ENCODE results near the gene OLFML2B.
A peak's percentile ranks its signal among the peaks of the same experiment; 100 is the strongest.
"Not testable (repeated sequence)": the region's sequence is repeated elsewhere in the genome, so short reads cannot be mapped to it uniquely, and the experiment has no call there.

OLFML2B gene

GRCh38 chr1:162033428-162033827, 9.8 kb upstream of the OLFML2B start:
- DNase-seq, result no peak

DNA sequence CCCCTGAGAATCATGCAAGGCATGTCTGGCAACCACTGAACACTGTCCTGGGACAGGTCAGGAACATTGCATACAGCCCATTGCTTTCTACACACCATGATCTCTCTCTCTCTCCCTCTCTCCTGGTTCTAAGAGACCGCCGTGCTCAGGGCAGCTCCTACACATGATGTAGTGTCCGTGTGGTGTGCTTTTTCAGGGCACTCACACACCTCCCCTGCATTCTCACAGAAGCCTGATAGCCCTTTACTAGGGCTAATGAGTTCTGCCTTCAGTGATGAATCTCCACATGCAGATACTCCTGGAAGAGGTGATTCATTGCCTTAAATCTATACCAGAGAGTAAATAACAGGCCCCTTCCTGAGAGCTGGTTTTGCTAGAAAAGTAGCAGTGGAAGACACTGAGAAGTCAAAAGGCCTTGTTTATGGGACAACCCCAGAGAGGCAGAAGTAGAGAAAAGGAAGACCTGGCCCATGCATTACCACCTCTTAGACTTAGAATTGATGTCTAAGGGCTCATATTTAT, 7.2 kb upstream of the OLFML2B start:
- no peak for DNase-seq

- peak; percentile 67 for DNase-seq
These were observed 5.5 kb upstream of the OLFML2B start for GRCh38 chr1:162029157-162029556.

DNA sequence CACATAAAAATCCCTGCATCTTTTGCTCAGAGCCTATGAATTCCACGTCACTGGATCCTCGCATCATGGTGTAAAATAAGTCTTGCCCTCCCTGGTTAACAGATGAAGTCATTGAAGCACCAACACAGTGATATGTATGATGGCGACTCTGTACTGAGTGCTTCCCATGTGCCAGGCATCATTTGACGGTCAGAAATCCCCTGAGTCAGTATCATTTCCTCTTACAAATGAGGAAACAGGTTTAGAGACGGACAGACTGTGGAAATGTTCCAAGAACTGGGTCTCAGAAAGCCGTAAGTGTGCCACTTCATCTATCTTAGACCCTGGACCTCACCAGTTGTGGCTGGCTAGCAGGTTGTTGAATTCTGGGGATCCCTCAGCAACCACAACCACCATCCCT, 5.1 kb upstream of the OLFML2B start:
- peak; percentile 36 for DNase-seq

DNA sequence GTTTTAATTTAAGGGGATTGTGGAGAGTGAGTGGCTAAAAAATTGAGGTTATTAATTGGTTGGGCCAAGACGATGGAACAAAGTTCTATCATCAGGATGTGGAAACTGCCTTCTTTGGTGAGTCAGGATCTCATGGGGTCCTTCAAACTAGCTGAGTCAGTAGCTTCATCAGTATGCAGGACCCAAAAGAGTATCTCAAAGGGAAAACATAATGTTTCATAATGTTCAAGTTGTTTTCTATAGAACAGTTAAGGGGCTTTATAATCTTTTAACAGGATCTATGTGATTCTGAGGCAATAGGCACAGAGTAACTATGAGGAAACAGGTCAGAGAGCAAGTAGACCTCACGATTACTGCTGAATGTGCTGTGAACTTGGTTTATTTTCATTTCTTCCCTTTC, 3.2 kb upstream of the OLFML2B start:
- DNase-seq, result no peak

DNA sequence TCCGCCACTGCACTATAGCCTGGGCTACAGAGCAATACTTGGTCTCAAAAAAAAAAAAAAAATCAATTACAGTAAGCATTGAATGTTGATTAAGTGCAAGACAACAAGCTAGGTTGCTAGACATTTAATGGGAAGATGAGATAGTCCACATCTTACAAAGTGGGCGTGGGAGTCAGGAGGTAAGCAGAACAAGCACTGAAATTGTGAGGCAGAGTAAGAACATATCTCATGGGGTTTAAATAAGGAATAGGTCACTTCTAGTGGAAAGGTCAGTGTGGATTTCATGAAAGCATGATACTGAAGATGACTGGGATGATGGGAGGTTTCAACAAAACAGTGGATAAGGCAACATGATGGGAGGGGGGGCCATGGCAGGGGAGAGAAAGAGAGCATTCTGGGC, 1.9 kb upstream of the OLFML2B start:
- DNase-seq, result no peak

DNA sequence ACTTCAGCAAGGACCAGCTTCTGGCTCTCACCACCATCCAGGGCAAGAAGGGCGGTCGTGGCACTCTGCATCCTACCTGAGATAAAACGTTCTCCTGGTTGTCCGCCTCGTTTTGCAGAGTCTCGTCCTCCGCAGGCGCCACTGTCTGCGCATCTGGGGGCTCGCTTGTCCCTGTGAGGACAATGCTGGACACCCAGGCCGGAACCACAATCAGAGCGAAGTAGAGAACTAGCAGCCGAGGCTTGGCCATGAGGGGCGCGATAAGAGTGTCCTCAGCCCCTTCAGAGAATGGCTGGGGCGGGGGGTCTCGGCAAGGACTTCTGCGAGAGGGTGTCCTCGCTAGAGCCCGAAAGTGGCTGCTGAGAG, 505 bp downstream of the OLFML2B start:
- no peak for DNase-seq

DNA sequence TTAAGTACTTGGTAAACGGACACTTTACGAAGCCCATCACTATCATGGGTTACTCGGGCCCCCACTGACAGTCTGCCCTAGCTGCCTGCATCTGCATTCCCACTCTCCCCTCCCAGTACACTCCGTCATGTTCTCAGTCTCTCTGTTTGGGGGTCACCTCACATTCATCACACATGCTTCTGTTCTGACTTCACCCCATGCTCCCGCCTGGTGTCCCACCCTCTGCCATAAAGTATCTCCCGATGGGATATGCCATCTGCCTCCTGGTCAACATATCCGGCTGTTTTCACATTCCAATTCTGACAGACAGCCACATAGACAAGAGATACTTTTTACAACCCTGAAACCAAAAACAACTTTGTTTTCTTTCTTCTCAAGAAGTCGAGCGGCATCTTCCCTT, 1.0 kb downstream of the OLFML2B start:
- DNase-seq, result no peak

DNA sequence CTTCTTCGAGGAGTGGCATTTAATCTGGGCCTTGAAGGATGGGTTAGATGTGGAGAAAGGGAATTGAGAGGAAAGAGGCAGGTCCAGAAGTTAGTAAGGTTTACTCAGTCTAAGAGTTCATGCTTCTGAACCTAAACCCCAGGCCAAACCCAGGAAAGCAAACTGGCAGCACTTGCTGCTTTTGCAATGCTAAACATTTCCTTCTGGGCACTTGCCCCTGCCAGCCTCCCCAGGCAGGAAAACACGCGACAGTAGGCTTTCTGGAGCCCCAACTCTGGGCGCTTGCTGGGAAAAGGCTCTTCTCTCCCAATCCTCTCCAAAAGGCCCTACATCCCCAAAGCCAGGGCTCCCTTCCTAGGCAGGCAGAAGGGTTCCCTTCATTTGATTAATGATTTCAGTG, 2.5 kb downstream of the OLFML2B start:
- no peak for DNase-seq

- no peak for DNase-seq
These were observed 3.5 kb downstream of the OLFML2B start for GRCh38 chr1:162020150-162020549.

GRCh38 chr1:162019446-162019845, 4.2 kb downstream of the OLFML2B start:
- DNase-seq, result no peak

- DNase-seq, result peak; percentile 71
These were observed 4.7 kb downstream of the OLFML2B start for GRCh38 chr1:162019006-162019405.

DNA sequence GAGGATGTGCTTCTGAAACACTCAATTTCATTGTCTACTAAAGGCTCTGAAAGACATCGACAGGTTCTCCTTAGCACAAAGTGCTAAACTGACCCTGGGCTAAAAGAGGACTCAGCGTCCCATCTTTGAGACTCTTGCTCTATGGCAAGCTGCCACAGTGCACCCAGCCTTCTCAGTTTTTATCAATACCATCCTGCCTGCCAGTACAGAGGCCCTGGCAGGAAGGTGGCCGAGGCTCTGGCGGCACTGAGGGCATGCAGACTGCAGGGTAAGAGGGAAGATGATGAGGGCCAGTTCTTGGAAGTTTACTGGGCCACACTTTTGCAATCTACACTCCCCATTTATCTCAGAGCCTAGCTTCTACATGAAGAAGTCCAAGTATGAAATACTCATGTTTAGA, 5.3 kb downstream of the OLFML2B start:
- no peak for DNase-seq

GRCh38 chr1:162017791-162018190, 5.9 kb downstream of the OLFML2B start:
- DNase-seq, result not testable (repeated sequence)

DNA sequence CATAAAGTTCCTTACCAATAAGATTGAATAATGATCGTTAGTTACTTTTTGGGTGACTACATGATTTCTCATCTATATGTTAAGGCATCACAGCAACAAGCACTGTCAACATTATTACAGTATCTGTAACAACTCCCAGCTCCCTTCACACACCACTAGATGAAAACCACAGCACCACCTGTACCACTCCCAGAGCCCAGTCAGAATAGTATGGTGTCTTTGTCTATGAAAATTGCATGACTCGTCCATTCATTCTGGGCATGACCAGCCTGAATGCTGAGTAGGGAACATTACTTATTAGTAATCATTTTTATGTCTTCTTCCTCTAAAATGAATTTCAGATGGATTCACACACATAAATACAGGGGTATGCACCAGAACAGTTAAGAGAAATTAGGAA, 7.0 kb downstream of the OLFML2B start:
- no peak for DNase-seq

GRCh38 chr1:162015196-162015595, 8.5 kb downstream of the OLFML2B start:
- no peak for DNase-seq

- DNase-seq, result no peak
These were observed 9.5 kb downstream of the OLFML2B start for GRCh38 chr1:162014202-162014601.

DNA sequence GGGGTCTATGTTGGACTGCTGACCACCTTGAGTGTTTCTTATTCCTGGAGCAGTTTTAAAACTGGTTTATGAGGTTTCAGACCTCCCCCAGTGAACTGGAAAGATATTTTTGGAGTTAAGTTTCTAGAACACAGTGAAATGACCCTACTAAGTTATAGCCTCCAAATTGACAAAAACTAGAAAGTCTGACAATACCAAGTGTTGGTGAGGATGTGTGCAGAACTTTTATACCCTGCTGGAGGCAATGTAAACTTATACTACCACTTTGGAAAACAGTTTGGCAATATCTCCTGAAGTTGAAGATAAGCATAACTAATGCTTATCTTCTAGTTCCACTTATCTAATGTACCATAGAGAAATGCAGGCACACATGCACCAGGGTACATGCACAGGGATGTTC, 10.4 kb downstream of the OLFML2B start:
- DNase-seq, result no peak

- no peak for DNase-seq
These were observed 12.2 kb downstream of the OLFML2B start for GRCh38 chr1:162011337-162012012.

DNA sequence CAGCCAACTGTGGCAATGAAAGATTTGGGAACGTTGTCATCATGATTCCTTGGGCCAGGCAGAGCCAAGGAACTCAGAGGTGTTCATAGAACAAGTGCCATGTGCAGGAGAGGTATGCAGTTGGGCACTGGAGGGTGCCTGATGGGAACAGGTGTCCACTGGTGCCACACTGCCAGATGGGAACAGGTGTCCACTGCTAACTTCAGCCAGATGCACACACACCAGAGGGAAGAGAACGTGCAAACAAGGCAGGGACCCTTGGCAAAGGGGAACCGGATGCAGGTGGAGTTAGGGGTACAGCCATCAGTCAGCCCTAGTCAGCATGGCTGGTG, 13.5 kb downstream of the OLFML2B start:
- DNase-seq, result no peak

DNA sequence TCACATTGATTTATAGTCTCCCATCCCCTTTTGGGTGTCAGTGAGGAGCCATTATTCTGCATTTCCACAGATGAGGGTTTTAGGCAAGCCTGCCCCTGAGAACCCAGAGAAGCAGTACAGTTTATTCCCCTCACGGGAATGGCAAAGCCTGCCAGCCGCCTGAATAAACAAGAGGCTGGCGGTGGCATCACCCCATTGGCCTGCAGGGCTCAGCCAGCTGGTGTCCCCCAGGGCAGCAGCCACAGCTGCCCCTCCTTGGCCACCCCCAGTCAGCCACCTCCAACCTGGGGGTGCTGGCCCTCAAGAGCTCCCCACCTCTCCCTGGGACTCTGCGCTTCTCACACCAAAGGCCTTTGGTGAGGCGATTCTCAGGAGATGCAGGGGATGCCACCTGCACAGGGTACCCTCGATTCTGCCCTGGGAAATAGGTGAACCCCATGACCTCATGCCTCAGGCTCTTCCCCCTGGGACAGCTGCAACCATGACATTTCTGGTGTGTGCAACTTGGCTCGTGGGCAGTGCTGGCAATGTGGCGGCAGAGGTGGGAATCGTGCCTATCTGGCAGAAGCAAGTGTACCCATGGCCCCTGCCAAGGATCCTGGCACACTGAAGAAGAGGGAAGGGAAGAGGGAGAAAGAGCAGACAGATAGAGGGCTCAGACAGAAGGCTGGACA, 14.0 kb downstream of the OLFML2B start:
- DNase-seq, result no peak

GRCh38 chr1:162008799-162009198, 14.9 kb downstream of the OLFML2B start:
- no peak for DNase-seq

GRCh38 chr1:162007466-162007865, 16.2 kb downstream of the OLFML2B start:
- DNase-seq, result no peak

- no peak for DNase-seq
These were observed 17.6 kb downstream of the OLFML2B start for GRCh38 chr1:162006081-162006480.

DNA sequence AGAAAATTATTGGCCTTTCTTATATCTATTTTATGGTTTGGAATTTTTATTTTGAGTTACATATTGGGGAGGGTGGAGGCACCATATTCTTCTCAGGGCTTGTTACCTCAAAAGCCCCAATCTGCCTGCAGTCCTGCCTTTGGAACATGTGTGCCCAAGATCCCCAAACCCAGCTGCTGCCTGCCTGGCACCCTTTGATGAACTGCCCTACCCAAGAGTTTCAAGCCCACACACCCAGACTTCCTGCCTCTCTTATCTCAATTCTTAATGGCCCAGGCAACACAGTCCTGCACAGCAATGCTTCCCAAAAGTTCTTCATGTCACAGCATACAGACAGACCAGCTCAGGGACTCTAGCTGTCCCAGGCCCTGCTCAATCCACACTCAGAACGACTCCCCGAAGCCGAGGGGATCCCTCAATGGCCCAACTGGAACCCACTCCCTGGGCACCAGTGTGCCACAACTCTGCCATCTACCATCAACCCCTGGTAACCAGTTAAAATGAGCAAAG, 19.2 kb downstream of the OLFML2B start:
- DNase-seq, result no peak

Data from NCI-H1105 (cell line).